OCI-LY7 (cell line): ENCODE measurements around the gene FYN.

Experiments
- EZH2phosphoT487 ChIP-seq: fragments of 200-600 bp; sonication (generic); IDR thresholded peaks from 2 replicates; pipeline ENCODE4 v1.6.1; 2018; ENCODE audit warnings: low read depth, borderline replicate concordance, mild to moderate bottlenecking, mixed run types, antibody characterized with exemption, low read length, moderate library complexity, mixed read lengths
- TF ChIP-seq, protein P1 (sequence below): fragments of 200-600 bp; sonication (generic); conservative IDR thresholded peaks from 2 replicates; pipeline ENCODE4 v1.5.1; 2014; ENCODE audit warnings: mild to moderate bottlenecking, antibody characterized with exemption, low read length, moderate library complexity, mixed read lengths

DNA sequence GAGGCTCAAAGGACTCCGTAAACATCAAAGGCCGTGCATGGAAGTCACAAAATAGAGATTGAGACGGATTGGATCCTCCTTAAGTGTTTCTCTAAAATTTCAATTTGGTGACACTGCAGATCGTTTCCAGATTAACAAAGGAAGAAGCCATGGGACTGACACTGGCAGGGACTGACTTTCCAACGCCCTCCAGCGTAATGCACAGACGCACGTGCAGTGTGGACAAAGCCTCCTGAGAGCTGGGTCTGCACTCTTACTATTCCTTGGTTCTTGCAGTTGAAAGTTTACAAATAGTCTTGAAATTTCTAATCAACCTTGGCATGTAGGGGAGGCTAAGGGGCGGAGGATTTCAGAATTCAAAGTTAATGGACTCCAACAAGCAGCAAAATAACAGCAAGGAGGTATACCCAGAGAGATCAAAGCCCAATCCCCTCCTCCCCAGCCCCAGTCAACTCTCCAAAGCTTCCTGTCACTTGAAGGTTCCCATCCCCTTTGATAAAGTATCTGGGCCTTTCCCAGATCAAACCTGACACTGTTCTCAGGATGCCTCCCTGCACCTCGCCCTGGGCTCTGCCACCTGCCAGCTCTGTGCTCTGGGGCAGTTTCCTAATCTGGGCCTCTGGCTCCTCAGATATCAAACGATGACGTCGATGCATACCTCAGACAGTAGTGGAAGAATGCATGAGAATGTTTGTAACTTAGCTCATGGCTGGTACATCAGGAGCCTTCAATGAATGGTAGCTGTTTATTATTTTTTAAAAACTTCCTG is 161.1 kb downstream of the FYN start:
- TF ChIP-seq, protein P1, sequence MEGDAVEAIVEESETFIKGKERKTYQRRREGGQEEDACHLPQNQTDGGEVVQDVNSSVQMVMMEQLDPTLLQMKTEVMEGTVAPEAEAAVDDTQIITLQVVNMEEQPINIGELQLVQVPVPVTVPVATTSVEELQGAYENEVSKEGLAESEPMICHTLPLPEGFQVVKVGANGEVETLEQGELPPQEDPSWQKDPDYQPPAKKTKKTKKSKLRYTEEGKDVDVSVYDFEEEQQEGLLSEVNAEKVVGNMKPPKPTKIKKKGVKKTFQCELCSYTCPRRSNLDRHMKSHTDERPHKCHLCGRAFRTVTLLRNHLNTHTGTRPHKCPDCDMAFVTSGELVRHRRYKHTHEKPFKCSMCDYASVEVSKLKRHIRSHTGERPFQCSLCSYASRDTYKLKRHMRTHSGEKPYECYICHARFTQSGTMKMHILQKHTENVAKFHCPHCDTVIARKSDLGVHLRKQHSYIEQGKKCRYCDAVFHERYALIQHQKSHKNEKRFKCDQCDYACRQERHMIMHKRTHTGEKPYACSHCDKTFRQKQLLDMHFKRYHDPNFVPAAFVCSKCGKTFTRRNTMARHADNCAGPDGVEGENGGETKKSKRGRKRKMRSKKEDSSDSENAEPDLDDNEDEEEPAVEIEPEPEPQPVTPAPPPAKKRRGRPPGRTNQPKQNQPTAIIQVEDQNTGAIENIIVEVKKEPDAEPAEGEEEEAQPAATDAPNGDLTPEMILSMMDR = no peak
- no peak for TF ChIP-seq EZH2phosphoT487
